ENCODE measurements around the gene ZNF451.
A peak's percentile ranks its signal among the peaks of the same experiment; 100 is the strongest.

Gene ZNF451

GRCh38 chr6:57162028-57162427, 72.0 kb downstream of the ZNF451 start:
- H3K36me3 ChIP-seq (ENCODE audit: insufficient read depth, low read length), result peaks cover 33% of the 10 kb centered on the region

GRCh38 chr6:57162516-57162915, 72.5 kb downstream of the ZNF451 start:
- Histone ChIP-seq H3K9me3 (replicated peaks; ENCODE audit: low read length) (peaks cover 3% of the 10 kb centered on the region), H3K4me2 (ENCODE audit: low read length) (no peak overlapping the region), H3K9ac (ENCODE audit: low read depth, low read length) (no peak overlapping the region), H3K4me1 (ENCODE audit: control insufficient read depth, insufficient read depth, low read length) (peaks cover 12% of the 10 kb centered on the region), H3K36me3 (ENCODE audit: insufficient read depth, low read length) (peaks cover 38% of the 10 kb centered on the region), H3K4me3 (ENCODE audit: low read length) (no peak overlapping the region), H3K27me3 (ENCODE audit: control insufficient read depth, insufficient read depth, low read length) (no peaks in the 10 kb centered on the region)

More at GRCh38 chr6:57162028-57162427, 72.0 kb downstream of the ZNF451 start:
- H3K4me2 ChIP-seq (ENCODE audit: low read length), result no peak overlapping the region
- no peak overlapping the region for H3K4me3 ChIP-seq (ENCODE audit: low read length)
- no peak overlapping the region for H3K9ac ChIP-seq (ENCODE audit: low read depth, low read length)
- H3K9me3 ChIP-seq (replicated peaks; ENCODE audit: low read length), result peaks cover 3% of the 10 kb centered on the region
- H3K27me3 ChIP-seq (ENCODE audit: control insufficient read depth, insufficient read depth, low read length), result no peaks in the 10 kb centered on the region
- peaks cover 12% of the 10 kb centered on the region for H3K4me1 ChIP-seq (ENCODE audit: control insufficient read depth, insufficient read depth, low read length)

- Histone ChIP-seq H3K4me2 (ENCODE audit: low read length) (no peak overlapping the region), H3K9ac (ENCODE audit: low read depth, low read length) (no peak overlapping the region), H3K4me1 (ENCODE audit: control insufficient read depth, insufficient read depth, low read length) (peaks cover 7% of the 10 kb centered on the region), H3K4me3 (ENCODE audit: low read length) (no peak overlapping the region), H3K9me3 (replicated peaks; ENCODE audit: low read length) (peaks cover 3% of the 10 kb centered on the region), H3K36me3 (ENCODE audit: insufficient read depth, low read length) (peaks cover 43% of the 10 kb centered on the region), H3K27me3 (ENCODE audit: control insufficient read depth, insufficient read depth, low read length) (no peaks in the 10 kb centered on the region)
Observed at GRCh38 chr6:57163956-57164355, 74.0 kb downstream of the ZNF451 start.

GRCh38 chr6:57165080-57165479, 75.1 kb downstream of the ZNF451 start:
- Histone ChIP-seq H3K4me1 (ENCODE audit: control insufficient read depth, insufficient read depth, low read length) (peaks cover 7% of the 10 kb centered on the region), H3K9ac (ENCODE audit: low read depth, low read length) (no peak overlapping the region), H3K4me2 (ENCODE audit: low read length) (no peak overlapping the region), H3K9me3 (replicated peaks; ENCODE audit: low read length) (peaks cover 3% of the 10 kb centered on the region), H3K36me3 (ENCODE audit: insufficient read depth, low read length) (peaks cover 43% of the 10 kb centered on the region), H3K4me3 (ENCODE audit: low read length) (no peak overlapping the region), H3K27me3 (ENCODE audit: control insufficient read depth, insufficient read depth, low read length) (no peaks in the 10 kb centered on the region)

- peak within 1 kb of the TSS; percentile 86 for H3K4me2 ChIP-seq (ENCODE audit: low read length)
- no peaks in the 10 kb centered on the region for H3K27me3 ChIP-seq (ENCODE audit: control insufficient read depth, insufficient read depth, low read length)
- peaks cover 9% of the 10 kb centered on the region for H3K36me3 ChIP-seq (ENCODE audit: insufficient read depth, low read length)
- no peaks in the 10 kb centered on the region for H3K9me3 ChIP-seq (replicated peaks; ENCODE audit: low read length)
- peak within 1 kb of the TSS; percentile 90 for H3K9ac ChIP-seq (ENCODE audit: low read depth, low read length)
- peak within 1 kb of the TSS; percentile 87 for H3K4me3 ChIP-seq (ENCODE audit: low read length)
- peaks cover 25% of the 10 kb centered on the region for H3K4me1 ChIP-seq (ENCODE audit: control insufficient read depth, insufficient read depth, low read length)
Observed at GRCh38 chr6:57172136-57173055, 82.4 kb downstream of the ZNF451 start, which contains the start of gene BAG2. Gene BAG2, plus strand, starts transcription at chr6:57172326. Its CDS starts 372 bp downstream, at chr6:57172698.

GRCh38 chr6:57173056-57173885, 83.3 kb downstream of the ZNF451 start:
- H3K4me2 ChIP-seq (ENCODE audit: low read length), result peak overlapping the region; percentile 86
- H3K27me3 ChIP-seq (ENCODE audit: control insufficient read depth, insufficient read depth, low read length), result no peaks in the 10 kb centered on the region
- H3K9ac ChIP-seq (ENCODE audit: low read depth, low read length), result peak overlapping the region; percentile 90
- no peaks in the 10 kb centered on the region for H3K9me3 ChIP-seq (replicated peaks; ENCODE audit: low read length)
- peaks cover 34% of the 10 kb centered on the region for H3K4me1 ChIP-seq (ENCODE audit: control insufficient read depth, insufficient read depth, low read length)
- H3K36me3 ChIP-seq (ENCODE audit: insufficient read depth, low read length), result peaks cover 5% of the 10 kb centered on the region
- H3K4me3 ChIP-seq (ENCODE audit: low read length), result peak overlapping the region; percentile 87

GRCh38 chr6:57173886-57174510, 84.0 kb downstream of the ZNF451 start:
- Histone ChIP-seq H3K36me3 (ENCODE audit: insufficient read depth, low read length) (peaks cover 6% of the 10 kb centered on the region), H3K4me1 (ENCODE audit: control insufficient read depth, insufficient read depth, low read length) (peaks cover 40% of the 10 kb centered on the region), H3K4me2 (ENCODE audit: low read length) (peak overlapping the region; percentile 86), H3K4me3 (ENCODE audit: low read length) (peak overlapping the region; percentile 87), H3K9ac (ENCODE audit: low read depth, low read length) (peak overlapping the region; percentile 90), H3K27me3 (ENCODE audit: control insufficient read depth, insufficient read depth, low read length) (no peaks in the 10 kb centered on the region), H3K9me3 (replicated peaks; ENCODE audit: low read length) (no peaks in the 10 kb centered on the region)

- Histone ChIP-seq H3K36me3 (ENCODE audit: insufficient read depth, low read length) (peaks cover 10% of the 10 kb centered on the region), H3K9me3 (replicated peaks; ENCODE audit: low read length) (no peaks in the 10 kb centered on the region), H3K9ac (ENCODE audit: low read depth, low read length) (peak overlapping the region; percentile 90), H3K4me2 (ENCODE audit: low read length) (peak overlapping the region; percentile 86), H3K27me3 (ENCODE audit: control insufficient read depth, insufficient read depth, low read length) (no peaks in the 10 kb centered on the region), H3K4me3 (ENCODE audit: low read length) (peak overlapping the region; percentile 87), H3K4me1 (ENCODE audit: control insufficient read depth, insufficient read depth, low read length) (peaks cover 43% of the 10 kb centered on the region)
Observed at GRCh38 chr6:57174511-57174907, 84.5 kb downstream of the ZNF451 start.

GRCh38 chr6:57177545-57178265, 87.7 kb downstream of the ZNF451 start:
- Histone ChIP-seq H3K36me3 (ENCODE audit: insufficient read depth, low read length) (peaks cover 16% of the 10 kb centered on the region), H3K4me3 (ENCODE audit: low read length) (peak overlapping the region; percentile 55), H3K4me1 (ENCODE audit: control insufficient read depth, insufficient read depth, low read length) (peaks cover 44% of the 10 kb centered on the region), H3K27me3 (ENCODE audit: control insufficient read depth, insufficient read depth, low read length) (no peaks in the 10 kb centered on the region), H3K4me2 (ENCODE audit: low read length) (peak overlapping the region; percentile 80), H3K9me3 (replicated peaks; ENCODE audit: low read length) (no peaks in the 10 kb centered on the region), H3K9ac (ENCODE audit: low read depth, low read length) (peak overlapping the region; percentile 51)

- H3K4me3 ChIP-seq (ENCODE audit: low read length), result no peak overlapping the region
- H3K9me3 ChIP-seq (replicated peaks; ENCODE audit: low read length), result no peaks in the 10 kb centered on the region
- no peaks in the 10 kb centered on the region for H3K27me3 ChIP-seq (ENCODE audit: control insufficient read depth, insufficient read depth, low read length)
- peaks cover 44% of the 10 kb centered on the region for H3K36me3 ChIP-seq (ENCODE audit: insufficient read depth, low read length)
- H3K4me2 ChIP-seq (ENCODE audit: low read length), result no peak overlapping the region
- peaks cover 42% of the 10 kb centered on the region for H3K4me1 ChIP-seq (ENCODE audit: control insufficient read depth, insufficient read depth, low read length)
- no peak overlapping the region for H3K9ac ChIP-seq (ENCODE audit: low read depth, low read length)
Observed at GRCh38 chr6:57180596-57180995, 90.6 kb downstream of the ZNF451 start.
